Stimulated activated CD4-positive, alpha-beta T cell treated with anti-CD3 and anti-CD28 coated beads, Interleukin-12 subunit alpha, Interleukin-12 subunit beta, amount 100 ng/mL, for 24 hours (primary cell): Measurements from ENCODE around the gene FOXP4.
"Not testable (repeated sequence)": the region's sequence is repeated elsewhere in the genome, so short reads cannot be mapped to it uniquely, and the experiment has no call there.

Source experiments
- DNase-seq, 2 experiments: peaks; one replicate each; pipeline ENCODE4 v3.0.0-alpha.2; 2020; ENCODE audit warnings: low read depth in 2 of 2

Gene FOXP4

DNA sequence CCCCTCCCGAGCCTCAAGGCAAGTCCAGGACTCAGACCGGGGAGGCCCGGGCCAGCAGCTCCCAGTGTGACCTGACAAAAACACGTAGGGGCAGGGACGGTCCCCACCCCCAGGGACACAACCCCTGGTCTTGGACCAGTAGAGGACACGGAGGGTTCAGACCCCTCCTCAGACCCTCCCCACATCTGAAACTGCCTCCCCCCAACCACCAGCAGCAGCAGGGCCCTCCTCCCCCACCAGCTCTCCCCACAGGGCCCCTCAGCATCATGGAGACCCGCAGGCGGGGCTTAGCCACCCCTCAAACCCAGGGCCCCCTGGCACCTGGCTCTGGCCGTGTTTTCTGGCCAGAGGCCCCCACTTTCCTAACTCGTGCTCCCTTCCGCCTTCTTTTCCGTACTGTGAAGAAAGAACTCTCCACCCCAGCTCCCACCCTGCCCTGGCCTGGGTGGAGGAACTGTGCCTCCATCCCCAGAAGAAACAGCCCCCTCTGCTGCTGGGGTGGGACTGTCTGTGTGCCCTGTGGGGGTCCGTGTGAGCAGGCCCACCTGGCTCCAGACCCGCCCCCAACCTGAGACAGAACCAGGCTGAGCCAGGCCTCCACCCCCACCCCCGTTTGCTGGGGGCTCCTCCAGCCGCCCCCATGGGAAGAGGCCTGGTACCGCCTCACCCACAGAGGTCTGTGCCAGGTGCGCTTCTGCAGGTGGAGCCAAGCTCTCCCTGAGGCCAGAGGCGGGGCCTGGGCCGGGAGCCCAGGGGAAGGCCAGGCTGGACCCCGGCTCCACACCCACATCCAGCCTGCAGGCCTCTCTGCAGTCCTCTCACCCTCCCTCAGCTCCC lies 53.1 kb downstream of the FOXP4 start:
- no peak for DNase-seq

DNA sequence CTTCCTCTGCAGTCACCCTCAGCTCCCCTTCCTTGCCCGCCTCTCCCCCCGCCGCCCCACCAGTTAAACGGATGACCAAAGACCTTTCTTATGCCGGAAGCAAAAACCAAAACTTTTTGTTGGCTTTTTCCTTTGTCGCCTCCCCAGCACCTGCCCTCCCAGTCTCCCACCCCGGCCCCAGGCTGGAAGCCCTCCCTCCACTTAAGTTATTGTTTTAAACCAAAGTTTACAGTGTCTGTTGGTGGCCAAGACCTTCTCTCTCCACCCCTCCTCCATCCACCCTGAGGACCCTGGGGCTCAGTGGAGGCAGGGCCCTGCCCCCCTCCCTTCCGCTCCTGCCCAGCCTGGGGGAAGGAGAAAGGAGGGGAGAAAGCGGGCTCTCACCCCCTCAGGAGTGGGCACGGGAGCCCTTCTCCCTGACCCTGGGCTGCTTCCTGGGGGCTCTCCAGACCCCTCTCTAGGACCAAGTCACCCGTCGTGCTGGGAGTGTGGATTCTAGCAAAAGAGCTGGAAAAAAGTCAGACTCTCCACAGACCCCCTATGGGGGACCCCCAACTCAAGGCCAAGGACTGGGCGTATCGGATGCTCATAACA lies 53.8 kb downstream of the FOXP4 start:
- DNase-seq, result no peak

DNA sequence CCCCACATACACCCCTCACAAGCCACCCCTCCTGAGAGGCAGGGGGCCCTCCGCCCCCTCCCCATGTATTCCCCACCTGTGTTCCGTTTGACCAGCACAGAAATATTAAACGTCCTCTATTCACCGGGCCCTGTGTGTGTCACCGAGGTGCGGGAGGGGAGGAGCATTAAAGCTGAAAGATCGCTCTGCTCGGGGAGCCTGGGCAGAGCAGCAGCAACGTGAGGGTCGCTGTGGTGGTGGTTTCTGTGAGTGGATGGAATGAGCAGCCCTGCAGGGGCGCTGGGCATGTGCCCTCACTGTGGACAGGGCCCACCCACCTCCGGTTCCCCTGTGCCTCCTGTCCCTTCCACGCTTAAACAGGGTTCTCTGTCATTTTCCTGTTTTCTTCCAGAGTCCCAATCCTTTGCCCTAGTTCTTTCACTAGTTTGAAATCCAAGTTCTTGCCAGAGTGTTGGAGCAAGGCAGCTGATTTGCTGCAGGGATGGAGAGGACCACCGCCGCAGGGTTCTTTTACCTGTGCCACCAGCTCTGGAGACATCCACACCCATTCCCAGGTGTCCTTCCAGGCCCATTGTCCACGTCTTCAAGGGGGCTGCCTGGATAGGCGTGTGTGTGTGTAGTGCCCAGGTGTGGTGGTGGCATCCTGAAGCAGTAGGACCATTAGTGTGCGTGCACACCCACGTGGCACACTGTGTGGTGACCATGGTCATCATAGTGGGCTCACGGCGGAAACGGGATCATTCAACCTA lies 54.5 kb downstream of the FOXP4 start:
- DNase-seq, result no peak

DNA sequence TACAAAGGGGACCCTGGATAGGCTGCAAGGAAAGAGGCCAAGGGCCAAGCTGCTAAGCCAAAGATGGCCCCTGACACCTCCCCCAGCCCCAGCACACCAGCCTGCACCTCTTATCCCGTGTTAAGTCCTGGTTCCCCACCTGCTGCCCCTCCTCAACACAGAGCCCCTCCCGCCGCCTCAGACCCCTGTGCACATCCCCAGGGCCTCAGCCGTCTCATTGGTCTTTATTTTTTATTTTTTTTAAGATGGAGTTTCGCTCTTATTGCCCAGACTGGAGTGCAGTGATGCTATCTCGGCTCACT lies 55.0 kb downstream of the FOXP4 start:
- DNase-seq, result no peak

DNA sequence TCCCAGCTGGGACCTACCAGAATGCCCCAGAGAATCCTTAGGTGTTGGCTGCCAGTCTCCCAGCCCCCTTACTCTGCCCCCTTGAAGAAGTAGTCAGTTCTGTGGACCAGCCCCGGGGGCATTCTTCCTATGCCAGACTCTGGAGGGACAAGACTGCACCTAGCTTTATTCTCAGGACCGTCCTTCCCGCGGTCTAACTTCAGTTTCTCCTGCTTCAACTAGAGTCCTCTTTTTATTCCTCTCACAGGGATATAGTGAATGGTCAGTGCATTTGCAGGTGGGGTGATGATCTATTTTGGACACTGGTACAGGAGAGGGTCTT lies 56.2 kb downstream of the FOXP4 start:
- DNase-seq, result no peak

DNA sequence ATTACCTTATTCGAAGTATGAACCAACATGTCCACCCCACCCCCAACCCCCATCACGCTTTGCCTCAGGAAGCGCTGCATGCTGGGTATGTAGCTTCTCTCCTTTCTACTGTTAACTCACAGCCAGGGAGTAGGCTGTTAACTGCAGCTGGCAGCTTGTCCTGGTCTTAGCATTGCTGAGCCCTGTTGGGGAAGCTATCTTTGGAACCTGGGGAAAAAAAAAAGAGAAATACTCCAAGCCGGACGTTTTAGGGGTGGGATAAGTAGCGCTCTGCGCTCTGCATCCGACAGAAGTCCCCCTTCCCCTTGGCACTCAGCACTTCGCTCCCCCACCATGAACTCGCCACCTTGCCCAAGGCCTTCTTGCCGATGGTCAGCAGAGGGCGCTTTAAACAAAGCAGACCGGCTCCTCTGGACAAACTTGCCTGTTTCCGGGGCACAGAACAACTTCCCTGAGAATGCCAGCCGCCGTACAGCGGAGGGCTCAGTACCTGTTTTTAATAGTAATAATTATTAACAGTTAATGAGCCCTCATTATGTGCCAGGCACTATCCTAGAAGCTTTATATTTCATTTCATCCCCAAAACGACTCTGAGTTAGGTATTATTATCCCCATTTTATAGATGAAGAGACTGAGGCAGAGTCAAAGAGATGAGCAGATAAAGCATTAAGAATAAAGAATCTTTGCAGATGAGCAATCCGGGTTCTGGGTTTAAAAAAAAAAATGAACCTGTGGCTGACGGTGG lies 56.9 kb downstream of the FOXP4 start:
- DNase-seq, result peak; percentile 55 to 71

DNA sequence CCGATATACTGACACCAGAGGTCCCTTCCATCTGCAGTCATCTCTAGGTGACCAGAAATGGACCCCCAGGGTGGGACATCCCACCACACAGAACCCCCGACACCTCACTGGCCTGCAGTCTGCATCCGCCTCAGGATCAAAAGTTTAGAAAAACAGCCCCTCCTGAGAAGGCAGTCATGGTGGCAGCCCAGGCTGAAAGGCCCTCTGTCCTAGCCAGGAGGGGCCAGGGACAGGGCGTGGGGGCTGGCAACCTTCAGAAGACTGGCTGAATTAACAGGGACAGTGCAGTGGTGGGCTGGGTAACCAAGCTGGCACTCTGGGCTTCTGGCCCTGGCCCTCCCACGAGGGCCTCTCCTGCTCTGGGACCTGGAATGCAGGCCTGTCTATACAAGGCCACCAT lies 57.8 kb downstream of the FOXP4 start:
- DNase-seq, result no peak

DNA sequence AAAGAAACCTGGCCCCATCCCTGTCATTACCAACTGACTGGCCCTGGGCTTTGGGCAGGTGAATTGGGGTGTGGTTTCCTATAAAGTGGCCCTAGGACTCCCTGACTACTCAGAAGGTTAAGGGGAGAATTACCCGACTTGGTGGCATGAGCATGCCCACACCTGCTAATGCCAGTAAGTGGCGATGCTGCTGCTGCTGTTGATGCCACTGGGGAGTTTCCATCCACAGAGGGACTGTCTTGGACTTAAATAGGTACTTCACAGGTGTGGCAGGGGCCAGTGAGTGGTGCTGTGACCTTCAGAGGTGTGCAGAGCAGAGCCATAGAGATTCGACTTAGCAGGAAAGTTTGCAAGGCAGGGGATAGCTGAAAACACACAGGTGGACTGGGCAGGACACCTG lies 59.5 kb downstream of the FOXP4 start:
- DNase-seq, result no peak

DNA sequence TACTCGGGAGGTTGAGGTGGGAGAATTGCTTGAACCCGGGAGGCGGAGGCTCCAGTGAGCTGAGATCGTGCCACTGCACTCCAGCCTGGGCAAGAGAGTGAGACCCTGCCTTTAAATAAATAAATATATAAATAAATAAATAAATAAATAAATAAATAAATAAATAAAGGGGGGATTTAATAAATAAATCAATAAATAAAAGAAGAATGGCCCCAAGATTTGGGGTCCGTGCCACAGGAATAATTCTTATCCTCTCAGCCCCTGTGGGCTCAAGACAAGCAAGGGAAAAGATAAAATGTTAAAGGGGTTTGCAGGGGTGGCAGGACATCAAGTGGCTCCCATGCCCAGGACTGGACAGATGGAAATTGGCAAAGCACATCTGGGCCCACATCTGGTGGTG lies 60.9 kb downstream of the FOXP4 start:
- no peak for DNase-seq

DNA sequence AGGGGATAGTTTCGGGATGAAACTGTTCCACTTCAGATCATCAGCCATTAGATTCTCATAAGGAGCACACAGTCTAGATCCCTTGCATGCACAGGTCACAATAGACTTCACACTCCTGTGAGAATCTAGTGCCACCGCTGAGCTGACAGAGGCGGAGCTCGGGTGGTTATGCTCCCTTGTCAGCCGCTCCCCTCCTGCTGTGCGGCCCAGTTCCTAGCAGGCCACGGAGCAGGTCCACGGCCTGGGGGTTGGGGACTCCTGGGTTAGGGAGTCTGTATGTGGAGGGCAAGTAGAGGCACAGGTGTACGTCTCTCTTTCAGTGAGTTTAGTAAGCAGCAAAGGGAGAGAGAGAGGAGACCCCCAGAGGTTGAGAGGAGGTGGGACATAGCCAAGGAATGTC lies 61.6 kb downstream of the FOXP4 start:
- no peak for DNase-seq

DNA sequence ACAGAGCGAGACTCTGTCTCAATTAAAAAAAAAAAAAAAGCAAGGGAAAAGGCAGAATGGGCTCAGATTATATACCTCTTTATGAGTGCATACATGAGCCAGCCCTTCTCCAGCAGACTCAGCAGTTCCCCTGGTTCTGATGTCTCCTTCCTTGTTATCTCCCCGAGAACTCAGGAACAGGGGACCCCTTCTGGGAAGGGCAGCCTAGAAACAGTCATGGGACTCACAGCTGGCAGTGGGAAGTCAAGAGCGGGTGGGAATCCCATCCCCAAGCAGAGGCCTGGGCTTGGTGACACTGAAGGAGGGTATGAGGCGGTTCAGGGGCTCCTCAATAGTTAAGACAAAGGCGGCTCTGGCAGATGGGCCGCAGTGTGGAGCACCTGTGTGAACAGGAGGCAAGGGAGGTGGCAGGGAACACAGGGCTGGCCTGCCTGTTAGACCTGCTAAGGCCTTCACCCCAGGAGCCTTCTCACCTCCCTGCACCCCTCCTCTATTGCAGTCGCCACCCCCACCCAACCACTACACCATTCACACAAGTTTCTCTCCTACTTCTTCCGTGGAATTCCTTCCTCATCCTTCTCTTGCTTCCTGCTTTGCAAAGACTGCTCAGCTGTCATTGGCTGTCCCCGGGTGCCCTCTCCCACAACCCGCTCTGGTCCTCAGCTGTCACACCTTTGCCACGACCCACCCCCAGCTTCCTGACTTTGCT lies 62.4 kb downstream of the FOXP4 start:
- DNase-seq, result no peak

DNA sequence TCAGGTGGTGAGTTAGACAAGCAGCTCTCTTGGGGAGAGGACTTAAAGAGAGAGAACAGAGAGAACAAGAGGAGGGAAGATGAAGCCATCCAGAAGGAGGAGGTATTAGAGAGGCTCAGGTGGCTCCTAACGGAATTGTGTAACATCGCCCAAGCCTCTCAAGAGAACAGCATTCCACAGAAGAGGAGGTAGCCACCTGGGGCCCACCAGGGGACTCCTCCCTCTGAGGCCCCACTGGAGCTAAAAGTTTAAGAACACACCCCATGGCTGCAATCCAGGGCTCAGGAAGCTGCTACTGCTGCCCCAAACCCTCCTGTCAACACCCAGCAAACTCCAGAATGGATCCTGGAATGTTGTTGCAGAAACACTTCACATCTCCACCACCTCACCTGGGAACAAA lies 68.5 kb downstream of the FOXP4 start:
- no peak for DNase-seq

DNA sequence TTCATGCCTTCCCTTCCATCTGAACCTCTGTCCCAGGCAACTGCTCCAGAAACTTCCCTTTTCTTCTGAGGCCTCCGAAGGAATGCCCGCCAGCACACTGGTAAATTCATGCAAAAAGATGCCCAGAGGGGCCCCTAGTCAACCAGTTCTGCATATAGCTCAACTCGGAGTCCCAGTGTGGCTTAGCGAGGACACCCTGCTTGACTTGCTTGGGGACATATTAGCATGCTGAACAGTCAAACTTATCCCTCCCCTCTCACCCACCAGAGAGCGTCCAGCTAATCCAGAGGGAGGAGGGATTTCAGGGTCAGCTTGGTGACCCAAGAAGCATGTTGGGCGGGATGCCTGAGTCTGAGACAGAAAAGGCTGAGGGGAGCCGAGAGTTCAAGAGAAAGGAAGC lies 69.1 kb downstream of the FOXP4 start:
- no peak for DNase-seq

DNA sequence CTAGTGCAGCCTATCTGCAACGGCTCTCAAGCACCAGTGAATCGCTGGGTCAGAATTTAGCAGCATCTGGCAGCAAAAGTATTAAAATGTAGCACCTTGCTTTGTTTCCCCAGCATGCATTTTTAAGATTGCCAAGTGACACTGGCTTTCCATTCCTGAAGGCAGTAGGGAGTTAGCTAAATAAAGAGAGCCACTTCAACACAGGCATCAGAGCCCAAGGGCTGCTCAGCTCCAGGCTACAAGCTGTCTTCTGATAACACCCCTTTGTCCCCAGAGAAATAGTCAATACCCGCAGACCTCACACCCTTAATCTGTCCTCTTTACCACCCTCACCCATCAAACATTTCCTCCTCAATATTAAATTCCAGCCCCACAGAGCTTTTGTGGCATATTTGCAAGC lies 72.4 kb downstream of the FOXP4 start:
- DNase-seq, result no peak

DNA sequence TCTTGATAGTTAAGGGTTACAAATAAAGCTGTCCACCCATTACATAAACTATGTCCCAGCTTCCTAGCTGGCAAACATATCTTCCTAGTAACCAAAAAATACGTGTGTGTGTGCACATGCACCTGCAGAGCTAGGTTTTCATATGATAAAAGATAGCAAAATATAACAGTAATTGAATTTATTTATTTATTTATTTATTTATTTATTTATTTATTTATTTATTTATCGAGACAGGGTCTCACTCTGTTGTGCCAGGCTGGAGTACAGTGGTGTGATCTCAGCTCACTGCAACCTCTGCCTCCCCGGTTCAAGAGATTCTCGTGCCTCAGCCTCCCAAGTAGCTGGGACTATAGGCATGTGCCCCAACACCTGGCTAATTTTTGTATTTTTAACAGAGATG lies 73.0 kb downstream of the FOXP4 start:
- not testable (repeated sequence) for DNase-seq

DNA sequence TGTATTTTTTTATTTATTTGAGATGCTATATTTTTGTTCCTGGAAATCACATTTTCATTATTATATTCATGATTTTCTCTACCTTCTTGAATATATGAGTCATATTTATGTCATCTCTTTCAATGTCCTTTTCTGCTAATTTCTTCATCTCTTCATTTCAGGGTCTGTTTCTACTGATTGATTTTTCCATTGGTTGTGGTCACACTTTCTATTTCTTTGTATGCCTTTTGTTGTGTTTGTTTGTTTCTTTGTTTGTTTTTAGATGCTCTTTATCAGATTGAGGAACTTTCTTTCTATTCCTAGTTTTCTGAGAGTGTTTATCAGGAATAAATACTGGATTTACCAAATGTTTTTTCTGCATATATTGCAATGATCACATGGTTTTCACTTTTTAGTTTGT lies 75.2 kb downstream of the FOXP4 start:
- no peak for DNase-seq

DNA sequence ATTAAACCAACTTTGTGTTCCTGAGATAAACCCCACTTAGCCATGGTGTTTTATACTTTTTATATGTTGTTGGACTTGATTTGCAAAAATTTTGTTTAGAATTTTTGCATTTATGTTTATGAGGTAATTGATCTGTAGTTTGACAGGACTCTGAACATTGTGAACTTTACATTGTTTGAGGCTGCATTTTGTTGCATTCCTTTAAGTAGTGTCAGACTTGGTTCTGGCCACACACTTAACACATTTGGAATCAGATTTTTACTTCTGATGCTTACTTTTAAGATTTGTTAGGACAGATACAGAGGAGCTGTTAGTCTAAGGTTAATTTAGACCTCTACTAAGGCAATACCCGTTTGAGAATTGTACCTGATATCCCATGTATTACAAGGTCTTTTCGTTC lies 75.6 kb downstream of the FOXP4 start:
- DNase-seq, result no peak

DNA sequence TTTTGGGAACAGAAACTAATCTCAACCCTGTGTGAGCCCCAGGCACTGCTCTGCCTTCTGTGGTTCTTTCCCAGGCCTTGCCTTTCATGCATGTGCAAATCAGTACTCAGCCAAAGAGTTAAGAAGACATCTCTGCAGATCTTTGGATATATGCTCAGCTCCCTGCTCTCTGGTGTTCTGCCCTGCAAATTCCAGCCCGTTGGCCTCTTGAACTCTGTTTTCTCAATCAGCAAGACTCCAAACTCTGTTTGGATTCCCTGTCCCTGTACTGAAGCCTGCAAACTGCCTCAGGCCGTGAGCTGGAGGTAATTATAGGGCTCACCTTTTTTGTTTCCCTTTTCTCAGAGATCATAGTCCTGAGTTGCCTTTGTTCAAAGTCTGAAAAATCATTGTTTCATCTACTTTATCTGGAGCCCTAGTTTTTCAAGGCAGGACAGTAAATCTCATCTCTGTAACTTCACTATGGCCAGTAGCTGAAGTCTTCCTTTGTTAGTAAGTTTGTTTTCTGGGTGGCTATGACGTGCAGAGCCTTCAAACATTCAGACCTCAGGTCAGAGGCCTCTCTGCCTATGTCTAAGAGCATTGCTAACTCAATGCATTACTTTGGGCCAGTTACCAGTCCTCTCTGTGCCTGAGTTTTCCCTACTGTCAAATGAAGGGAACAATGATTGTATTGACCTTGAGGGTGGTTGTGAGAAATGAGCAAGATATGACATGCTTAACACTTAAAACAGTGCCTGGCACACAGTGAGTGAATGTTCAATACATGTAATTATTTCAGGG lies 76.2 kb downstream of the FOXP4 start:
- no peak for DNase-seq

DNA sequence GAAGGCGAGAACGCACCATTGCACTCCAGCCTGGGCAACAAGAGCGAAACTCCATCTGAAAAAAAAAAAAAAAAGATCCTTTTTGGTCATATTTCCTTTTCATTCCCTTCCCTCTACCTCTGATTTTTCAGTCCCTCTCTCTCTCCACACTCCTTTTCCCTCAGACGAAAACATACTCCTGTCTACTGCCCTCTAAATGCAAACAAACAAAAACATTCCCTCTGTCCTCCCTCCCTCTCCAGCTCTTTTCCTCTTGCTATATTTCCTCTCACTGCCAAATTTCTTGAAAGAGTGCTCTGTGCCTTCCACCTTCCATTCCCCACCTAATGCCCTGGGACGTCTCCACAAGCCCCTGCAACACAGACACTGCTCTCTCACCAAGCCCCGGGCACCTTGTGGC lies 77.1 kb downstream of the FOXP4 start:
- DNase-seq, result no peak

DNA sequence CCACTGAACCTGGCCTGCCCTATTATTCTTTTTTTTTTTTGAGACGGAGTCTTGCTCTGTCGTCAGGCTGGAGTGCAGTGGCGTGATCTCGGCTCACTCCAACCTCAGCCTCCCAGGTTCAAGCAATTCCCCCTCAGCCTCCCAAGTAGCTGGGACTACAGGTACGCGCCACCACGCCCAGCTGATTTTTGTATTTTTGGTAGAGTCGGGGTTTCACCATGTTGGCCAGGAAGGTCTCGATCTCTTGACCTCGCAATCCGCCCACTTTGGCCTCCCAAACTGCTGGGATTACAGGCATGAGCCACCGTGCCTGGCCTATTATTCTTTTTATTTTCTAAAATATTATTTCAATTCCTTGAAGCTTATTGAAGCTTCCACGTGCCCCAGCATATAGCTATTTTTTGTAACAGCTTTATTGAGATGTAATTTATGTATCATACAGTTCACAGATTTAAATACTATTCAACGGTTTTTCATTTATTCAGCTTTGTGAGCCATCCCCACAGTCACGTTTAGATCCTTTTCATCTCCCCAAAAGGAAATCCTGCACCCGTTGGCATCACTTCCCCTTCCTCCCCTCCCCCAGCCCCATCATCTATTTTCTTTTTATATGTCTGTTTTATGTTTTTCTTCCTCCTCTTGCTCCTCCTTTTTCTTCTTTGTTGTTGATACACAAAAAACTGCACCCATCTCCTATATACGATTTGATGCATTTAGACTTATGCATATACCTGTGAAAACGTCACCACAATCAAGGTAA lies 78.6 kb downstream of the FOXP4 start:
- DNase-seq, result no peak
